HG02610 (cell line): ENCODE results near the gene POLR2M.

Source experiments
- ATAC-seq: cut with Tn5 transposase; IDR thresholded peaks from one replicate; pipeline ENCODE4 v1.9.1; 2021; ENCODE audit warnings: mild to moderate bottlenecking, moderate library complexity; ENCODE audit not compliant: unreplicated experiment

The POLR2M gene

DNA sequence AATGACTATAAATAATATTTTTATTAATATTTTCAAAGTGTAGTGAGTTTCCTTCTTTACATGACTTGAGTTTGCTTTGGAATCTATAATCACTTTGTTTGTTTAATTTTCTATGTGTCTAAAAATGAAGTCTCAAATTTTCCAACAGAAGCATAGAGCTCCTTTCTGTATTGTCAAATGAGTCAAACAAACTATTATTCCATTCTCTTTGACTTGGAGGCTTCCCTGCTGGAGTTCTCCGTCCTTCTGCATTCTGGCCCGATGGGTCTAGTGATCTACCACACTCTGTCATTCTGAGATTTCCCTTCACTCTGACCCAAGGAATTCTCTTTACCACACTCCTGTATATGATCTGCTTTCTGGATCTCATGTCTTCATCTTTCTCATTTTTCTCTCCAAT lies 30.1 kb downstream of the POLR2M start:
- ATAC-seq = no peak

DNA sequence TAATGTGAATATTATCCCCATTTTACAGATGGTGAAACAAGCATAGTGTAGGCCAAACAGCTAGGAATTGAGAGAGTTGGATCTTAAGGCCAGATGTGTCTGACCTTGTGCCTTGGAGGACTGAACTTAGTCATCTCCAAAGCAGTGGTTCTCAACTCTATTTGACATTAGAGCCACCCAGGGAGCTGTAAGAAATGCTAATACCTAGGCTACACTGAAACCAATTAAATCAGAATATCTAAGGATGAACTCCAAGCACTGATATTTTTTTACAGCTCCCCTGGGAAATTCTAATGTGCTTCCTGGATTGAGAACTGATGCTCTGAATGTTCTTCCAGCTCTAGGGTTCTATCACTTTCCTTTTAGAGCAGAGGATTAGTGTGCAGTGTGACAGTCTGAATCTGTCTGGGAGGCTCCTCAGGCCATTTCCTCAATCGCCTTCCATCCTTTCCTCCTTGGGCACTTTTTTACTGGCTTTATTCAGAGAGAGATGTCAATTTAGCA lies 32.3 kb downstream of the POLR2M start:
- ATAC-seq = no peak

GRCh38 chr15:57740048-57740447 lies 33.5 kb downstream of the POLR2M start:
- ATAC-seq = no peak

DNA sequence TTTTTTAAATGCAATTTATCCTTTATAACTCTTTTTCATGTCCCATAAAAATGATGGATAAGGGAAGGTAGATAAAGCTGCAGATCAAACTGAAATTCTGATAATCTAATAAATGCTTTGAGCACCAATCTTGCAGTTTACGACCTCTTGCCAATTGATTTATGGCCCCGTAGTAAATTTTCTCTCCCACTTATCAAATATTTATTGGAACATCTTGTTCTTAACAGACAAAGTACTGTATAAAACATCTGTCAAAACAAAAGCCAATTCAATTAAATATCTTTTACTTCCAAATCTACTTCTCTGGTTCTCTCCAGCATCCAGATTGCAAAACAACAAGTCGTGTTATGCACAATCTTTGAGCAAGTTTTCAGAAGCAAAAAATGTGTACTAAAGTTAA lies 34.6 kb downstream of the POLR2M start:
- ATAC-seq = no peak

GRCh38 chr15:57743424-57743823 lies 36.9 kb downstream of the POLR2M start:
- ATAC-seq = no peak

- no peak for ATAC-seq
These were observed 40.3 kb downstream of the POLR2M start for GRCh38 chr15:57746786-57747185.

DNA sequence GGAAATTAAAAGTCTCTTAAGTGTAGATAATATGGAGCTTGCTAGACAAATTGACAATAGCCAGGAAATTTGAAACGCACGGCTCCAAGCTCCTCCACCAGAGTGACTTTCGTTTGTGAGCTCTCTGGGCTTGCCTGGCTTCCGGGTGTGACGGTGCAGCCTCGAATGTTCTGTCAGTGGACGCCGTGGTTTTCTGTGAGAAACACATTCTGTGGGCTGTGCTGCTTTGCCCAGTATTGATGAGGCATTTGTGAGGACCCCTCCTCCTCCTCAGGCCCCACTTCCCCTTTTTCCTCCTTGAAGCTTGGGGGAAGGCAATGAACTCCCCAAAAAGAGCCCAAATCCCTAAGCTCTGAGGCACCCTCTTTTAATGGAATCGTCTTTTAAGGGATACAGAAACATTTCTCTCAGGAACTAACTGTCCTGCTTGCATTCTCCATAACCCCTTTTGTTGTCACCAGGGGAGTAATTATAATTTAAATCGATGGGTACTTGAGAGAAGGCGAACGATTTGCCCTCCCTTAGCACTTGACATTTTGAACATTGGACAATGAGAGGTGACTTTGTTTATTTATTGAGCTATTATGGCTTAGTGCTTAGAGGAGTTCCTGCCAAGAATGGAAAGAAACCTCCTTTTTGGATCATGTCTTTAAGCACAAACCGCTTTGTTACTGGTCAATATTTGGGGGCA lies 40.8 kb downstream of the POLR2M start:
- no peak for ATAC-seq

DNA sequence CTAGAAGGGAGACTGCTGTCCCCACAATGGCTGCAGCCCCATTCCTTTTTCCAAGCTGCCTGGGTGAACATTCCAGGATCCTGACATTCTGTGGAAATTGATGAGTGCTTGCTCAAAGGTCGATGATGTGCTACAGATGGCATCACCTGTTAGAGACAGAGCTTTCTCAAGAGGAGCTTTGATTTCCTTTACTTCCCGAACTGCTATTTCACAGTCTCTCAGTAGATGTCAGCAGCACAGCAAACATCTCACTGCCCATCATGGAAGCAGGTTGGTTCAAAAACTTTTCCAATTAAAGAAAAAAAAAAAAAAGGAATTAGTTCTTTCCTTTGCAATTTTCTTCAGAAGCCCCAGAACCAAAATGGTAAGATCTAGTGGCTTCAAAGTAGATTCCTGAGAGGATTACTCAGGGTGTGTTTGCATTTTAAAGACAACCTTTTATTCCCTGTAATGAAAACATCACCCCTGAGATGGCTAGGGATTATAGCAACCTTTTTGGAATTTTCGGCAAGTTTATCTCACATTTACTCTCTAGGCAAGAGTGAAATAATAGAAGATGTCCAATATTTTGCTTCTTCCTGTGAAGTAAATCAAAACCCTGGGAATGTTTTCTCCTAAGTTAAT lies 44.8 kb downstream of the POLR2M start:
- ATAC-seq = no peak

- ATAC-seq = no peak
These were observed 45.9 kb downstream of the POLR2M start for GRCh38 chr15:57752436-57752835.

DNA sequence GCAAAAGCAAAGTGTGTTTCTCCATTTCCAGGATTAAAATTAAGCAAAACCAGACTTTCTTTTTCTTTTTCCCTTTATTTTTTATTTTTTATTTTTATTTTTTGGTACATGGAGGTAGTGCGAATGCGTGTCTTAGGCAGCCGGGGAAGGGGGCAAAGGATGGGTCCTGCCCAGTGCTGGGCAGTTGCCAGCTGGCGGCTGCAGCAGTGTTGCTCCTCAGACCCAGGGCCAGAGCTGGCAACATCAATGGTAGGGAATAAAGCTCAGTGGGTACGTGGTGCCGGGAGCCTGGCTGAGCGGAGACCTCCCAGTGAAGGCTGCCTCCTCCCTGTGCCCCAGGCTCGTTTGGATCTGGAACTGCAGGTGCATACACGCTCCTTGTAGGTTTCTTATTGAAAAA lies 46.3 kb downstream of the POLR2M start:
- ATAC-seq = no peak

- no peak for ATAC-seq
These were observed 50.0 kb downstream of the POLR2M start for GRCh38 chr15:57756466-57756865.

DNA sequence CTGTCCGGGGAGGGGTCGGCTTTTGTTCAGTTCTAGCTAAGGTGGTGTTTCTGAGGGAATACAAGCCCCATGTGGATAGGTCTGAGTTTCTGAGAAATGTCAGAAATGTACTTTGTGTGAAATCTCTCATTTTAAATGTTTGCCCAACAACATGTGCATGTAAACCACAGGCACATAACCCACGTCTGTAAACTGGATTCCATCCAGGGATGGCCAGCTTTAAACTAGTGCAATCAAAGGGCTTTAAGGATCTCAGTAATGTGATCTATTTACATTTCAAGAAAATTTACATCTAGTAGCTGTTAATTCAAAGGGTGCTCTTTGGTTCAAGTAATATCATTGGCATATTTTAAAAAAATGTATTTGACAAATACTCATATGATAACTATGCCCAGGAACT lies 52.0 kb downstream of the POLR2M start:
- ATAC-seq = no peak

DNA sequence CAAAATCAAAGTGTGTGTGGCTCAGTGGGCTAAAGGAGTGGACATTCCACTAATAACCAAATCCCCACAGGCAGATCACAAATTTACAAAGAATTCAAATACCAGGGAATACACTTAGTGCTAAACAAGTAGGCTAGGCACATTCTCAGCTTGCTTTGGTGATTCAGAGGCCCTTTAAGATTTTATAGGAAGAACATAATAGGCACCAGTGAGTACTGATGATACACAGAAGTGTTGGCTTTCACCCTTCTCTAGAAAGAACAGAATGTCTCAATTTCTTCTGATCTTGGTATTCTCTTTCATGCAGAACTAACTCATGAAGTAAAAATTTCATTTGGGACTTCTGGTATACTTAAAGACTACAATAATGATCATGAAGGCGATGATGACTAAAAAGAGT lies 55.0 kb downstream of the POLR2M start:
- ATAC-seq = no peak

- ATAC-seq = no peak
These were observed 55.8 kb downstream of the POLR2M start for GRCh38 chr15:57762302-57762701.

GRCh38 chr15:57763176-57763964 lies 56.9 kb downstream of the POLR2M start:
- no peak for ATAC-seq
